Activated CD8-positive, alpha-beta memory T cell treated with anti-CD3 and anti-CD28 coated beads, Interleukin-2, amount 50 U/mL, for 4 hours (primary cell): Measurements from ENCODE around the gene MYRIP.
"Not testable (repeated sequence)": the region's sequence is repeated elsewhere in the genome, so short reads cannot be mapped to it uniquely, and the experiment has no call there.

Experiments used
- DNase-seq: peaks from one replicate; pipeline ENCODE4 v3.0.0-alpha.2; 2020

The MYRIP gene

DNA sequence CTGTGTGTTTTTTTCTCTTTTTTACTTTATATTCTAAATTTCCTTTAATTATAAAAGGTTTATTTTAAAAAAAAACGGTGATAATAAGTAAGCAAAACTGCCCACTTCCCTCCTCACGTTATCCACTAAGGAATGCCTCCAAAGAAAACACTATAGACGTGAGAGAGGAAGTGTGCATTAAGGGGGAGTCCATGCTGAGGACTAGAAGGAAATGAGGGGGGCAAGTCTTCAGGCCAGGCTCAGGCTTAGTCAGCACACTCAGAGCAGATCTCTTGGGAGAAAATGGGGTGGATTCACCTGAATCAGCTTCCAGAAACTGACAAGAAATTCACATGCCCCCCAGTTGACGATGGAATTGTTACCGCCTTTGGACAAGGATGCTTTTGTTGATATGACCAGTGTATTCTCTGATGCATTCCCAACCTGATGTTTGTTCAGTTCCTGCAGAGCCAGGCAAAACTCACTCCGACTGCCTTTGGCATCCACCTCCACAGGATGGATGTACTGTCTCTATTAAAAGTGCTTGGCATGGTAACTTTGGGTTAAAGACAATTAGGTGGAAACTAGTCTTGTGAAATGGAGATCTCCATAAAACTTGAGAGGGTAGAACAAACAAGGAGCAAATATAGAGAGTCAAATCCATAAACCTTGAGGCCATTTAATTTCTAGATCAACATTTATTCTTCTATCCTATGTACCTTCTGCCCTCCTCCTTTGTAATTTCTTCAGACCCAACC lies 167.8 kb downstream of the MYRIP start:
- no peak for DNase-seq

DNA sequence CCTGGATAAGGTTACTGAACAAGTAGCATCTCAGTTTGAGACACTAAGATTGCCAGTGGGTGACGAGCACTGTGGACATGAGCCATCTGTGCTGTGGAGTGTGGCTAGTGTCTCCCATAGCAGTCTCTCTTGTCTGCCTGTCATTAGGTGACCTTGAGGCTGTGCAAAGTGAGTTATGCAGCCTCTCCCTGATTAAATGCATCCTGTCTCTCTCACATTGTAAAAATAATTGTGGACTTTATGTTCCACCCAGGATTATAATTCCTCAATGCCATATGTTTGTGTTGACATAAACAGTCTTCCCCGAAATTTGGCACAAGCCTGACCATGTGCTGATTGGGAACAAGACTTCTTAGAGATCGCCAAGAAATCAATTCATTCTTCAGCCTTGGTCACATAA lies 168.9 kb downstream of the MYRIP start:
- no peak for DNase-seq

DNA sequence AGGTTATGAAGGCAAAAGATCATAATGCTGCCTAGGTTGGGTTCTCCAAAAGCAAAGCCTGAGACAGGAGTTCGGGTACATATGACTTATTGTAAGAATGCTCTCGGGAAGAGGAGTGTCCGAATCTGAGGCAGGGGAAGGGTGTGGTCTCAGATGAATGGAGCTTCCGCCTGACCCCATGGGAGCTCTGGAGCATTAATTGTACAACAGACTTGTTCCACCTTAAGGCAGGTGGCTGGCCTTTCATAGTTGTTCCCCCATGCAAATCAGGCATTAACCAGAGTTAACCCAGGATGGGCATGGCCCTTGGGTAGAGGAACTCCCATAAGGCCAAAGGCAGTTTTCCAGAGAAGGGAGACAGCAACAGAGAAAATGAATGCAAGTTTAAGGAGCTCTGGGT lies 170.6 kb downstream of the MYRIP start:
- no peak for DNase-seq

DNA sequence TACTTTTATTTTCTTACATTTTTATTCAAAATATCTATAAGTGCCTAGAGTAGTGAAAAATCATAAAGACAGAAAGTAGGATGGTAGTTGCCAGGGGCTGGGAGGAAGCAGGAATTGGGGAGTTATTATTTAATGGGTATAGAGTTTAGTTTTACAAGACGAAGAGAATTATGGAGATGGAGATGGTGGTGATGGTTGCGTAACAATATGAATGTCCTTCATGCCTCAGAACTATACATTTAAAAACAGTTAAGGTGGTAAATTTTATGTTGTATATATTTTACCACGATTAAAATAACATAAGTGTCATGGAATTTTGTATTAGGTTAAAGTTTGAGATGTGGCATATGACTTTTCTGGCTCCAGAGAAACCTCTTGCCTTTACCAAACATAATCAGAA lies 171.4 kb downstream of the MYRIP start:
- DNase-seq = no peak

DNA sequence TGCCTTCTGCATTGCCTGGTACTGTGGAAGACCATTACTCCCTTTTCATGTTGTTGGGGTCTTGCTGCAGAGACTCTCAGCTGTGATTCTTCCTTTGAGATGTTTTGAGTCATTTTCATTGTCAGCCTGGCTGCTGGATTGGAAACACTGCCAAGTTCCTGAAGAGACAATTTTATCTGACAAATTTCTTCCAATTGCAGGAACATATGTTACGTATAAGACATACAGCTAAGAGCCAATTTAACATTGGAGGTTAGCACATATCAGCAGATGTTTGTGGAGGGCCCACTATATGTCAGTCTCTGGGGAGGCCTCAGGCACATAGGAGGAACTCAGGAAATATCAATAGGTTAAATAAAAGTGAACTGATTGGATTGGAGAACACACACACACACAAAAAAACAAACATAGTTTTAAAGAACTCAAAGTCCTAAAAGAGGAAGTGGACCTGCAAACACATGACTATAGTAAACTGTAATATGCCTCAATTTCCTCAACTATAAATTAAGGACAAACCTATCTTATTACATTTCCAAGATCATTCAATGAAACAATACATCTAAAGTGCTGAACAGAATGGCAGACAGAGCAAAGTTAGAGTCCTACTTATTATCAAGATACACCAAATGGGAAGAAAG lies 172.3 kb downstream of the MYRIP start:
- DNase-seq = no peak

DNA sequence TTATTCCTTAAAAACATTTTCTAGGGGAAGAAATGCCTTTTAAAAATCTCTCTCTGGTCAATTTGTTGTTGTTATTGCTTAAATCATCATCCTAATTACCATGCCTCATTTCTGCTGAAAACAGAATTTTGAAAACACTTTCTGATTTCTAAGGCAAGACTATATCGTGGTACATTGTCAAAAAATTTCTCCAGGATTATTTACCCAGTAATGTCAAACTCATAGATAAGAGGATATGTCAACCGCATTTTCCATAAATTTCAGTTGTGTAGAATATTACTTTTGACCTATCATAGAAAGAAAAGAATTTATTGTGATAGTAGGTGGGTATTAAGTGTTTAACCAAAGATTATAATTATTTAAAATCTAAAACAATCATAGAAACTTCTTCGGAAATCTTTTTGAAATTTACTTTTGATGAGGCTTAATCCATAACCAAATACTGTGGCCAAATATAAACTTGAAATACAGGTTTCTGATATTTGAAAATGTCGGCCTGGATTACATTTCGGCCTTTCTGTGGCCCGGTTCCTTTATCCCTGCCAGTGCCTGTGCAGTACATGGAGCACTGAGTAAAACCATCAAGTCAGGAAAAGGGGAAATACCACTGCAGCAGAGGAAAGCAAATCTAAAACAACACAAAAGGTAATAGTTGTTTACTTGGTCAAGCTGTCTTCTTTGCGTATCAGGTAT lies 173.4 kb downstream of the MYRIP start:
- no peak for DNase-seq

DNA sequence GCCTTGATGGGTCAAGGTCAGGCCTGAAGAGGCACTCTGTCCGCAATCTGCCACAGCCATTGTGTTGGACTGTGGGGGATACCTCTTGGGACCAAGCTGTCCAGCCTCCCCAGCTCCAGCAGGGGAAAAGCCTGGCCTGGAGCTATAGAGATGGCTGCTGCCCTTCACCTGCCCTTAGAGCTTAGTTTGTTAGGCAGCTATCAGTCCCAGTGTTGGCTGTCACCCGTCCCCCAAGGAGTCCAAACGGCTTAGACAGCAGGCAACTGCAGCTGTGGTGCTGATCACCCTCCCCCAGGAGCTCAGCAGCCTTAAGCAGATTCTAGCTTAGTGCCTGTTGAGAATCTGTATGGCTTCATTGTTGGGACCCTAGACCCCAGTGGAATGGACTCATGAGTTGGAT lies 180.3 kb downstream of the MYRIP start:
- DNase-seq = no peak

DNA sequence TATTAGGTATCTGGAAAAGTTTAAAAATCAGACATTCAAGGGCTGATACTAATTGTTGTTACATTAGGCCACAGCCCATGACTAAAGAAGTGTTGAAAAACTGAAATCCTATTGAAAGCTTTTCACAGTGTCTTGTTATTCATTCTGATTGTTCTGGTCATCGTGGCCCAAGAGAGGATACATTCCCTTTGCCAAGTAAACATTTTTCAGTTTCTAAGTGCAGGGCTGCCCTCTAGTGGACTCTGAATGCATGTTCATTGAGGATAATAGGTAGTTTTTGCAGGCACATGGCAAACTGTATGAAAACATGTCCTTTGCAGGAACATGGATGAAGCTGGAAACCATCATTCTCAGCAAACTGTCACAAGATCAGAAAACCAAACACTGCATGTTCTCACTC lies 181.1 kb downstream of the MYRIP start:
- no peak for DNase-seq

DNA sequence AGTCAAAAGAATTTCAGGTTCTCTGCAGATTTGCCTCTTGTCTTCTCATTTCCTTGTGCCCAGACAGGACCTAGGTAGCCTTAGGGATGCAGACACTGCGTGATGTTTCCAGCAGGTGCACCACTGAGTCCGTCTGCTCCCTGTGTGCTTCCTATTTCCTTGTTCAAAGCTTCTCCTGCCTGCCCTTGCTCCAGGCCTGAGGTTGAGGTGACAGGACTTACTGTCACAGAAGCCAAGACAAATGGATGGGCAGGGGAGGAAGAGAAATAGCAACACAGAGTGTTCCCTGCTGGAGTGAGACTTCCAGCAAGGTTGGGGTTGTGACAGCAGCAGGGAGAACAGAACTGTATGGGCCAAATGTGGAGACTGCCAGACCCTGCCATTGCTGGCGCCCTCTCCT lies 199.4 kb downstream of the MYRIP start:
- no peak for DNase-seq

DNA sequence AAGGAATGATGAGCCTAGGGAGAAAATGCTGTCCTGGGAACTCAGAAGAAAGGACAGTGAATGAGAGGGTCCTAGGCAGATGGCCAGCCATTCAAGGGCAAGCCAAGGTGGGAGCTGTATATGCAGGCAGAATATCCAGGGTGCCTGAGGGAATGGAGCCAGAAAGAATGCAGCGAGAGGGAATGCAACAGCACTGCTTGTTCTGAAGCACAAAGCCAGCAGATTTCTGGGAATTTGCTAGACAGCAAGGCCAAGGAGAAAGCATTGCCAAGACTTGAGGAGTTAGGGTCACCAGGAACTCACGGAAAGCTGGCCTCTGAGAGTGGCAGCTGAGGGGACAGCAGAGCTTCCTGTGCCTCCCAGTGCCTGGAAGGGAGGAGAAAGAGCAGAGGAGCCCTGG lies 200.6 kb downstream of the MYRIP start:
- no peak for DNase-seq

DNA sequence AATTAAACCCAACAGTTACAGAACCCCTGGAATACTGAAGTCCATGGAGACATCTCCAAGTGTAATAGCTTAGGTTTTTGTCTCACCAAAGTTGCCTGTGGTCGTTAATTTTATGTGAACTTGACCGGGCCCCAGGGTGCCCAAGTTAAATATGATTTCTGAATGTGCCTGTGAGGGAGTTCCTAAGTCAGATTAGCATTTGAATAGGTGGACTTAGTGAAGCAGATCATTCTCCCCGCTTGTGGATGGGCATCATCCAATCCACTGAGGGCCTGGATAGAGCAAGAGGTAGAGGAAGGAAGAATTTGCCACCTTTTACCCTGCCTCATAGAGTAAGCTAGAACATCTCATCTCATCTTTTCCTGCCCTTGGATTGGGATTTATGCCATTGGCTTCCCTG lies 203.0 kb downstream of the MYRIP start:
- DNase-seq = no peak

DNA sequence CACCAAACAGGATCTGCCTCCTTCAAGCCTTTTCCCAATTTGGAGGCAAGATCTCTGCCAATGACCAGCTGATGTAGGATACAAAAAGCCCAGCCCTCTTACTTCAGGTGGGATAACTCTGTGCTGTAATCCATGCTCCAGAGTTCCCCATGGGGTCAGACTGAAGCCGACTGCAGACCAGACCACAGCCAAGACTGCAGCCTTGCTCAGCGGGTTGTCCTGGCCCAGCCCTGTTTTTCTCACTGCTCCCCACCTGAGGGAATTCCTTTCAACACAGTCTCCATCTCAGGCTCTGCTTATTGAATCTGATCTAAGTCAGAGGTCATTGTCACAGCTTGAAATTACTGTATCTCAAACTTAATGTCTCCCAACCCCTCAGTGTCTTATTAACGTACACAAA lies 207.0 kb downstream of the MYRIP start:
- DNase-seq = no peak

DNA sequence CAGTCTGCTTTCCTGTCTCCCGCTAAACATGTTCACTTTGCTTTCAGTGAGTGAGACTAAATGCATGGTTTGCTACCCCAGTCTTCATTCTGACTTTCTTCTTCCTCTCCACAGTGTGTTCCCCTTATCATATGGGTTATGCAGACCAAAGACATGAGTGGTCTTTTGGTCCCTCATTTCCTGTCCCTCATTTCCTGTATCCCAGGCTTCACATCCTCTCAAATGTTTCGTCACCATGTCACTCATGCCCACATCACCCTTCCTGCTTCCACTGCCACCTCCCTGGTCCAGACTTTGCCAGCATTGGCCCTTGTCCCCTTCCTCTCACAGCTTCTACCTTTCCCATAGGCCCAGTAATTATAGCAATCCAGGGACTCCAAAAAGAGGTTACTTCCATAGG lies 209.0 kb downstream of the MYRIP start:
- DNase-seq = no peak

DNA sequence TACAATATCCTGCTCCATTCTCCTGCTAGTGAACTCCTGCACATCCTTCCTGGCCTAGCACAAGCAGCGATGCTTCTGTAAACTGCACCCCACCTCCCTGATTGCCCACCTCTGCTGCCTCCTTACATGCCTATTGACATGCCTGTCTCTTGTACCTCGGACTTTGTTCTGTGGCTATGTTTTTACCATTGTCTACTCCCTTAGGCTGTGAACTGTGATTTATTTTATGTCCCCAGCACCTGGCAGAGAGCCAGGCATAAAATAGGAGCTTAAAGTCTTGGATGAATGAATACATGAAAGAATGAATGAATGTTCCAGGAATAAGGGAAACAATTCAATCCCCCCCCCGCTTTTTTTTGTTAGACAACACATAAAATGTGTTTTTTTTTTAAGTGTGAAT lies 210.0 kb downstream of the MYRIP start:
- DNase-seq = no peak

DNA sequence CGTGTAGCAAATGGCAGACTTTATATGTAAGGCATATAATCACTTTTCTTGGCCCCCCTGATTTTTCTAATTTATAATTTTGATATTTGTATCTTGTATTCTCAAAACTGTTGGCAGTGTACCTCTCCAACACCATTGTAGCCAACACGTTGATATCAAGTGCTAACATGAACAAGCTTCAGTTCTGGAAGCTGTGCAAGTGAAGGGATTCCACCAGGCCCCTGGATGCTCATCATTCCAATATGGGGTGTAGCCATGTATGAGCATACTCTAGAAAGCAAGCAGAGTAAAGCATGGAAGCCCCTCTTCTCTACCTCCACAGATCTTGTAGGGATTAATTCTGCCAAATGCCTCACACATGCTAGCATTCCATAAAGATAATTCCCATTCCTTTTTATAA lies 211.3 kb downstream of the MYRIP start:
- no peak for DNase-seq

DNA sequence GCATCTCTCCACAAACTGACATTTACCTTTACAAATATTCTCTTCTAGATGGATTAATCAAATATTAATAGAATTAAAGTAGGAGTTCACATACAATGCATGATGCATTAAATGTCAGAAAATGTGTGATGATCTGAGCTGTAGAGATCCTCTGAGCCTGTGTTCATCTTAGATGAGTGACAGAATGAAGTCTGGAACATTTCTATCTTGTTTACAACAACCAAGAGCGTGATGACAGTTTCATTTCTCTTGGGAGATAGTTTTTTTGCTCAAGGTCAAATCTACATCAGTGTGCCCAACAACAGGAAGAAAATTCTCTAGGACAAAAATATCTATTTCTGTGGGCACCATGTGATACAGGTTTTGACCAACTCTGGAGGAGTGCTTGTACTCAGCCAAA lies 211.9 kb downstream of the MYRIP start:
- DNase-seq = no peak

DNA sequence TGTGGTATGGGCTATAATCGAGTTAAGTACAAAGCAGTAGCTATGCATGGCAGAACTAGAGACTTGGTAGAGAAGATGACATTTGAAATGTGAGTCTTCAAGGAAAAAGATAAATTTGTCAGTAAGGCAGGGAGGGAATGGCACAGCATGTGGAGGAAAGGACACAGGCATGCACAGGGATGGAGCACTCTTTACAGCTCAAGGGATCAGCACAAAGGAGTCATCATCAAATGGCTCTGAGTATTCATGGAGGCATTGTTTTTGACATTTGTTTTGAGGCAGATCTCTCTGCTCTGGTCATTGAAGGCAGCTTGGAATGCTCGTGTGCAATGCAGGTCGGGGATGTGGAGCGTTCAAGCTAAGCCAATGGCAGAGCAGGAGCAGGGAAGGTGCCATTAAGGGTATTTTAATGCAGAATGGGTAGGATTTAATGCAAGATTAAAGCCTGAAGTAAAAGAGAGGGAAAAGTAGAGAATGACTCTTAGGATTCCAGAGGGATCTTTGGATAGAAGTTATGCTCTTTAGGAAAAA lies 213.0 kb downstream of the MYRIP start:
- no peak for DNase-seq

DNA sequence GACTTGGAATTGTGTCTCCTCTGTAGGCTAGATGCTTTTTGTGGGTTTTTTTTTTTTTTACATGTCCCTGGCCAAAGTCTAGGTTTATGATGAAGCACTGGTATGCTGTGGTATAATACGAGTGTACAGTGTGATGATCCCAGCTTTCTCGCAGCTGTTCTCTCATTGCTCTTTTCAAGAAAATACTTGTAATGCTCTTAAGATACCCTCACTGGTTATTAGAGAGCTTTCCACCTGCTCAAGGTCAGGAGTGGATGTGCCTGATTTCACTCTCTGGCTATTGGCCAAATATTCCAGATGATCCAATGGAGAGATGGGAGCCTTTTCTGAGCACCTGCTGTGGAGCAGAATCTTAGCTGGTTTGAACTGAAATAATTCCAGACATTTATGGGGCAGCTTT lies 215.1 kb downstream of the MYRIP start:
- DNase-seq = no peak

DNA sequence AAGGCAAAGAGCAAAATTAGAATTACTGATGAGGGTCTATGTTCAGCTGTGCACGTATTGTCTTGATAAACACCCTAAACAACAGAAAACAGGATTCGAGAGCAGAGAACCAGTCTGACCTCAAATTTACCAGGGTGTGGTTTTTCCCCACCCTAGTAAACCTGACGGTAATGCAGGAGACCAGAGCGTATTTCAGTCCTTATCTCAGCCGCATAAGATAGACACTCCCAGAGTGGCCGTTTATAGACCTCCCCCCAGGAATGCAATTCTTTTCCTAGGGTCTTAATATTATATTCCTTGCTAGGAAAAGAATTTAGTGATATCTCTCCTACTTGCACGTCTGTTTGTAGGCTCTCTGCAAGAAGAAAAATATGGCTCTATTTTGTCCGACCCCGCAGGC lies 216.5 kb downstream of the MYRIP start:
- not testable (repeated sequence) for DNase-seq

DNA sequence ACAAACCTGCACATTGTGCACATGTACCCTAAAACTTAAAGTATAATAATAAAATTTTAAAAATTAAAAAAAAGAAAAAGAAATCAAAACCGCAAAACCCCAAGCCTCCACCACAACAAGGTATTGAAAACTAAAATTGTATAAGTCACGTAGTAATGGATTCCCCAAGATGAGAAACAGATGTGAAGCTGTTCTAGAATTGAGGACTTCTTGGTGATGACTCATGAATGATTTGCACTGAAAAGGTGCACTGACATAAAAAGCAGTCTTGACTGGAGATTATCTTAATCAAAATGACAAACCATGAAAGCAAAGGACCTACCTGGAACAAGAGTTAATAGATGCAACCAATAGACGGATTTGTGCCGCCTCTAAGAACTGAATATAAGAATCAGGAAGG lies 225.8 kb downstream of the MYRIP start:
- DNase-seq = no peak

DNA sequence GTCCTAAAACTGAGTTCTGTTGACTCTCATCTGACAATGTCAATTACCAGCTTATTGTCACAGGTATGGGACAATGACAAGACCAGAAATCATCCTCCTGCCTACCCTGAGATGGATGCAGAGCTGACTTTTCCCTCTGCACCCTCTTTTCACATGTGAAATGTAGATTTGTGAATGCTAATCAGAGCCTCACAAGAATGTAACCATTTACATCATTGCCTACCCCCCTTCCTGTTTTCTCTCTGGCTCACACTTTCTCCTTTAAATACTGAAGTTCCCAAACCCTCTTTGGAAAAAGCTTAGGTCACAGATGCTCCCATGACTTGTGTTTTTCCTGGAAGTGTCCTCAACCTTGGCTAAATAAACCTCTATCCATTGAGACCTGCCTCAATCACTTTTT lies 228.2 kb downstream of the MYRIP start:
- DNase-seq = no peak

DNA sequence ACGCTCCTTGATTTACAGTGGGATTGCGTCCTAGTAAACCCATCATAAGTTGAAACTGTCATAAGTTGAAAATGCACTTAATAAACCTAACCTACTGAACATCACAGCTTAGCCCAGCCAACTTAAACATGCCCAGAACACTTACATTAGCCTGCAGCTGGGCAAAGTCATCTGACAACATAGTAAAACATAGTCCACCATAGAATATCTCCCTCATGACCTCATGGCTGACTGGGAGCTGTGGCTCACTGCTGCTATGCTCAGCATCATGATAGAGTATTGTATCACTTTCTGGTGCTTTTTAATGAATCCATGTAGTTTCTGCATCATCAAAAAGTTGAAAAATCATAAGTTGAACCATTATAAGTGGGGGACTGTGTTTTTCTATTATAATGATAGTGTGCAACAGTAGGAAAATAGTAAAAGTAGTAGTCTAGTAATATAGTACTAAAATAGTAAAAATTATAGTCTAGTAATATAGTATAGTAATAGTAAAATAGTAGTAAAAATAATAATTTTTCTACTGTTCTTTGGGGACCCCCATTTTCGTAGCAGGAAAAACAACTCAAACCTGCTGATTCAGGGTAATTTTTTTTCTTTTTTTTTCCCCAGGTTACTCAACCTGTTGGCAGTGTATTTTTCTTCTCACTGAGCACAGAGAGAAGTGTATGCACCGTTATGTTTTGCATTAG lies 233.5 kb downstream of the MYRIP start:
- no peak for DNase-seq

DNA sequence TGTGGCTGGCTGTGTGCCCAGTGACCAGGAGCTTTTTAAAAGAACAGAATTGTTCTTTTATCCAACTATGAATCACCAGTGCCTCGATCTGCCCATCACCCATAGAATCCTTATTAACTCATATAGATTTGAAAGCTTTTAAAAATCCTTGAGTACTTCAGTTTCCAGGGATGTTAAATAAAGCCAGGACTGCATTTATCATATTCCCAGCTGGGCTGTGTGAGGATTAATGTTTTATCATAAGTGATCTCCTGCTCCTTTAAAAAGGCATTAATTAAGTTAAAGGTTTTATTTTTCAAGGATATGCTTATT lies 234.0 kb downstream of the MYRIP start:
- no peak for DNase-seq

DNA sequence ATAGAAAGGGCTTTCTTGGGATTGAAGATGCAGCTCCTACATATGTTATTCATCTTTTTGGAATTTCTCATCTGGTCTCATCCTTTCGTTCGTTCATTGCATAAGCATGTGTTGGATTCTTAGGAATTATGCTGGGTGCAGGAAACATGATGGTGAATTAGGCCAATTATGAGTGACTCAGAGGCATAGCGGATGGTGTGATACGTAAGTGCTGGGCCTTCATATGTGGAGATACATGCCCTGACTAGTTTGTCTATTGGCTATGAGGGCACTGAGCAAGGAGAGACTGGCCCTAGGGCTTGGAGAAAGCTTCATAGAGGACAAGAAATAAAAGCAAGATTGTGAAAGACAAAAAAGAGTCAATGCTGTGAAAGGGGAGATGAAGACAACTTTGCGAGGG lies 235.1 kb downstream of the MYRIP start:
- no peak for DNase-seq
